Memory B cell (primary cell): Measurements from ENCODE around the gene OTOG.
A peak's percentile ranks its signal among the peaks of the same experiment; 100 is the strongest.

Source experiments
- ATAC-seq: fragments of 150-1000 bp; cut with Tn5 transposase; 2 replicates; pipeline ENCODE4 v1.10.0; 2021; ENCODE audit warnings: low read depth, mild to moderate bottlenecking, moderate library complexity
- DNase-seq, 2 donors: peaks; one replicate each; pipeline ENCODE4 v3.0.0; 2022; ENCODE audit warnings: low spot score in 2 of 2
- H3K27ac Mint-ChIP-seq: one replicate; pipeline ENCODE4 v1.8.0; 2022; ENCODE audit warnings: mild to moderate bottlenecking, moderate library complexity, mixed read lengths
- H3K27me3 Mint-ChIP-seq: one replicate; pipeline ENCODE4 v1.8.0; 2022; ENCODE audit warnings: mixed read lengths
- H3K36me3 Mint-ChIP-seq: one replicate; pipeline ENCODE4 v1.8.0; 2022; ENCODE audit warnings: mild to moderate bottlenecking, mixed read lengths
- H3K4me1 Mint-ChIP-seq: one replicate; pipeline ENCODE4 v1.8.0; 2022; ENCODE audit warnings: mixed read lengths
- H3K4me3 Mint-ChIP-seq: one replicate; pipeline ENCODE4 v1.8.0; 2022; ENCODE audit warnings: mild to moderate bottlenecking, moderate library complexity, mixed read lengths
- H3K9me3 Mint-ChIP-seq: one replicate; pipeline ENCODE4 v1.8.0; 2022; ENCODE audit warnings: mixed read lengths

The OTOG gene

DNA sequence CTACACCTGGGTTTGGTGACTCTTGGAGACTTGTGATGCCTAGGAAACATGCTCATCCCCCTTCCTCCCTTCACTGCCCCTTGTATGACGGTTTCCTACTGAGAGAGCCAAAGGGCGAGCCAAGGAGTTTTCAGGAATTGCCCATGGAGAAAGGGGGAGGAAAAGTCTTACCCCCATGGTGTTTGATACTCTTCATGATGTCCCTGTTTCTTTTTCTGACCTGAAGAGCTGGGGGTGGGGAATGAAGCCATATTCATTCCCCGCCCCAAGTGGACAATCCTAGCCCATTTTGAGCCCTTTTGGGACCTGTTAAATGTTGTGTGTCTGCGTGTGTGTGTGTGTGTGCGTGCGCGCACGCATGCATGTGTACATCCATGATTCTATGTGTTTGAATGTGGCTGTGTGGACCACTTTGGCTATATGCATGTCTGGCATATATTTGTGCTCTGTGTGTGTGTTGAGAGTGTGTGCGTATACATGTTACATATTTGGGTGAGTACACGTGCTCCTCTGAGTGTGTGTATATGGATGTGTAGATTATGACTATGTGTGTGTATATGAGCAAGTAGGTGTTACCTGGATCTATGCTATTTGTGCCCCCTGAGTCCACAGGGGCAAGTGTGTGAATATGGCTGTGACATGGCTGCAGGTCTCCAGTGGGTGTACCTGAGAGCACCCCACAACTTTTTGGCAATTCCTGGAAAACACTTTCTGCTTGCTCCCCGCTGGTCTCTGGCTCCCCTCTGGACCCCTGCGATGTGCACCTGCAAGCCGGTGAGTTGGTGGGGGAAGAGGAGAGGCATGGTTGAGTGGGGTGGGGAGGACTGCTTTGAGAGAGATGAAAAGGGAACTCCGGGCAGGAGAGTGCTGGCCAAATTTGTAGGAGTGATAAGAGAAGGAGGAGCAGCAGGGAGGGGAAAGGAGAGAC is 24.6 kb downstream of the OTOG start:
- Mint-ChIP-seq H3K4me1 (peaks cover 6% of the 10 kb centered on the region), H3K9me3 (no peaks in the 10 kb centered on the region), H3K36me3 (no peaks in the 10 kb centered on the region), H3K27me3 (peaks cover 12% of the 10 kb centered on the region), H3K4me3 (no peak overlapping the region), H3K27ac (no peak overlapping the region)
- ATAC-seq (no peak), DNase-seq (no peak)

DNA sequence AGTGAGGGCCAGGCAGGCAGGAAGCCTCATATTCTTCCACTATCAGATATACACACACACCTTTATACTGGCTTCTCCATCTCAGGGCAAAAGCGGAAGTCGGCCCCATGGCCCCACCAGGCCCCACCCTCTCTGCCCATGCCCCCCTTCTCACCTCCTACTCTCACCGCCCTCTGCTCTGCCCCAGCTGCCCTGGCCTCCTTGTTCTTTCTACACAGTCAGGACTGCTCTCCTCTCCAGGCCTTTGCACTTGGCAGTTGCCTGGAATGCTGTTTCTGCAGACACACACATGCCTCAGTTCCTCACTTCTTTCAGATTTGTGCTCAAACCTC is 25.3 kb downstream of the OTOG start:
- DNase-seq (no peak), ATAC-seq (peak; percentile 75)
- H3K27me3 Mint-ChIP-seq, result peaks cover 13% of the 10 kb centered on the region
- peak overlapping the region; percentile 1 for H3K27ac Mint-ChIP-seq
- no peak overlapping the region for H3K4me3 Mint-ChIP-seq
- H3K9me3 Mint-ChIP-seq, result no peaks in the 10 kb centered on the region
- peaks cover 6% of the 10 kb centered on the region for H3K4me1 Mint-ChIP-seq
- no peaks in the 10 kb centered on the region for H3K36me3 Mint-ChIP-seq

DNA sequence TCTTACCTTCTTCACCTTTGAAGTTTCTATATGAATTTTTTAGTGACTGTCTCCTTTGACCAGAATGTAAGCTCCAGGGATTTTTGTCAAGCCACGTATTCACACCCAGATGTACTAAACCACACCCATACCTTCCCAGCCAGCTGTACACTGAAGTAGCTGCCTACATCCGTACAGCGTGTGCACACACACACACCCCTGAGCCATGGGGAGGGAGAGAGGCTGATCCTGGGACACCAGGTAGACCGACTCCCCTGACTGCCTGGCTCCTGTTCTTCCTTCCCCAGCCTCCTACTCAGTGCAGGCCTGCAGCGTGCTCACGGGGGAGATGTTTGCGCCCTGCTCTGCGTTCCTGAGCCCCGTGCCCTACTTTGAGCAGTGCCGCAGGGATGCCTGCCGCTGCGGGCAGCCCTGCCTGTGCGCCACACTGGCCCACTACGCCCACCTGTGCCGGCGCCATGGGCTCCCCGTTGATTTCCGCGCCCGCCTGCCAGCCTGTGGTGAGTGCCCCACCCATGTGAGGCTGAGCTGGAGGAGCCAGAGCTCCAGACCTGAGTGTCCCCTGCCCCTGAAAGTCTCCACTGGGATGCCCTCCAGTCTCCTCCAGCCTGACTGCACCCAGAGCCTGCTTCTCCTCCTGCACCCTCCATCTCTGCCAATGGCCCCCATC is 25.9 kb downstream of the OTOG start:
- no peaks in the 10 kb centered on the region for H3K9me3 Mint-ChIP-seq
- peaks cover 13% of the 10 kb centered on the region for H3K27me3 Mint-ChIP-seq
- DNase-seq (no peak), ATAC-seq (no peak)
- H3K27ac Mint-ChIP-seq, result peak overlapping the region; percentile 1
- peaks cover 6% of the 10 kb centered on the region for H3K4me1 Mint-ChIP-seq
- H3K36me3 Mint-ChIP-seq, result no peaks in the 10 kb centered on the region
- H3K4me3 Mint-ChIP-seq, result no peak overlapping the region

DNA sequence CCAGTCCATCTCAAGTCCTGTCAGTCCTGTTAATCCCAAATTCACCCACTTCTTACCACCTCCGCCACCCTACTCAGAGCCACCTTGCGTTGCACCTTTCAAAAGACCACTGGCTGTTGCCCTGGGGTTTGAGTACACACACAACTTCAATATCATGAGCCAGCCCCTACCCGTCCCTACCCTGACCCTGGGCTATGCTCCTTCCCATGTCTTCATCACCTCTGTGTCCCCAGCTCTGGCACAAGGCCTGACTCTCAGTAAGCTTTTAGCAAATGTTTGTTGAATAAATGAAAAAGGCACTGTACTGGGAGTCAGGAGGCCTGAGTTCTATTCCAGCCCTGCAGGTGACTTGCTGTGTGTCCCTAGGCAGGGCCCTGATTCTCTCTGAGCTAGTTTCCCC is 26.5 kb downstream of the OTOG start:
- Mint-ChIP-seq H3K27me3 (peaks cover 16% of the 10 kb centered on the region), H3K27ac (no peak overlapping the region), H3K9me3 (no peaks in the 10 kb centered on the region), H3K4me3 (no peak overlapping the region), H3K4me1 (peaks cover 6% of the 10 kb centered on the region), H3K36me3 (no peaks in the 10 kb centered on the region)
- ATAC-seq (no peak), DNase-seq (no peak)

DNA sequence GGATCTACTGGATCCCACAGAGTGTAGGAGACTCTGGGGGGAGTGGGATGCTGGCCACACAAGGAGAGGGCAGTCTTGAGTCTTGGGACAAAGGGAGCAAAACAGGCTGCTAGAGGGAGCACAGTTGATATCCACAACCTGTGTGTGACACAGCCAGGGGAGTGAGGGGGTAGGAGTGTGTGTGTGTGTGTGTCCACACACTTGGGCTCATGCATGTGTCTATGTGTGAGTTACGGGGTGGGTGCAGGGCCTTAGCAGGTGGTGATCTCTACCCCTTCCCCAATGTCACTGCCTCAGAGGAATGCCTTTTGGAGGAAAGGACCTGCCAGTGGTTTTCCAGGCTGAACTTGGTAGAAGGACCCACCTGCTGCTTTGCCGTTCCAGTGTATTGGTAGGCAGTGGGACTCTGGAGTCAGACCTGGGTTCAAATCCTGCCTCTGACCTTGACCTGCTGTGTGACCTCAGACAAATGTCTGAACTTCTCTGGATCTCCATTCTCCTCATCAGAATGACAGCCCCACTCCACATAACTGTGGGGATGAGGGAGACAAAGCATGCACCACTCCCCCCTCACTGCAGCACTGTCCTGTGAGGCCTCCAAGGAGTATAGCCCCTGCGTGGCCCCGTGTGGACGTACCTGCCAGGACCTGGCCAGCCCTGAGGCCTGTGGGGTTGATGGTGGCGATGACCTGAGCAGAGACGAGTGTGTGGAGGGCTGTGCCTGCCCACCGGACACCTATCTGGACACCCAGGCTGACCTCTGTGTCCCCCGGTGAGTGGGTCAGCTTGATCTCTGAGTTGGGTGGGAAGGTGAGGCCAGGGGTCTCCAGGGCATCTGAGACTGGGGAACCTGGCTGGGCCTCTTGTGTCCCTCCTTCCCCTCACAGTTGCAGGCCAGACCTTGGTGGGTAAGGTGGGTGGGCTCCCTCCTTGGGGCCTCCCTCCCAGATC is 27.4 kb downstream of the OTOG start:
- DNase-seq (no peak), ATAC-seq (no peak)
- Mint-ChIP-seq H3K27me3 (peaks cover 16% of the 10 kb centered on the region), H3K4me3 (no peak overlapping the region), H3K27ac (no peak overlapping the region), H3K36me3 (no peaks in the 10 kb centered on the region), H3K9me3 (no peaks in the 10 kb centered on the region), H3K4me1 (peaks cover 6% of the 10 kb centered on the region)

DNA sequence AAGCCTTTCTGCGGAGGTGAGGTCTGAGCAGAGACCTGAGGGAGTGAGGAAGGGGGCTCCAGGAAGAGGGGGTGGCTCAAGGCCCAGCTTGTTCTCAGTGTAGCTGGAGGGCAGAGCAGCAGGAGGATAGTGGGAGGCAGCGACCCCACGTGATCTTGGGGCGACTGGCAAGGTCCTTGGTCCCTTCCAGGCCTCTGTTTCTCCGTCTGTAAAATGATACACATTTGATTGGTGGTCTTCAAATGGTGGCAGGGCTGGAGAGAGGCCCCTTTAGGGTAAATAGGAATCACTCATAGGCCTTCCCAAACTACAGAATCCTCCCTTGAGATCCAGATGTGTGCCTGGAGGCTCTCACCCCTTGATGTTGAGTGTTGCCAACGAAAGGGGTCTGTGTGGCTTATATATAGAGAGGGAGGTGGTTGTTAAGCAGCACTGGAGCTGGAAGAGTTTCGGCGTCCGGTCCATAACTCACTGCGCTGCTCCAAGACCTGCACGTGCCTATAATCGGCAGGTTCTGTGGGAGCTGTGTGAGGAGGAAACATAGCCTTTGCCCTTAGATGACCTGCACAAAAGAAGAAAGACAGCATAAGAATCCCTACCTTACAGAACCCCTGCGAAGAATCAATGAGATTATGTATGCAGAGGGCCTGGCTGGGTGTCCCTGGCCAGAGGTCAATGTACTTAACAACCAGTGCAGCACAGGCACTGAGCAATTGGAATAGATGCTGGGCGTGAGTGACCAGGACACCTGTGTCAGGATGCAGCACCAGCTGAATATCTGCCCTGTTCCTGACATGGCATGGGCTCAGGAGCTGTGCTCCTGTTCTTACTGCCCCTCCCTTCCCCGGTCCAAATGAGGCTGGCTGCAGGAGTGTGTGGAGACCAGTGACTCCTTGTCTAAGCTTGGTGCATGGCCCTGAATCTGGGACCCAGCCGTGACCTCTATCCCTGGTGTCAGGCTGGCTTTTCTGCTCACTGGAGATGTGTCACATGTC is 28.7 kb downstream of the OTOG start:
- Mint-ChIP-seq H3K9me3 (no peaks in the 10 kb centered on the region), H3K4me1 (peaks cover 6% of the 10 kb centered on the region), H3K27me3 (peaks cover 16% of the 10 kb centered on the region), H3K4me3 (no peak overlapping the region), H3K36me3 (no peaks in the 10 kb centered on the region), H3K27ac (no peak overlapping the region)
- DNase-seq (no peak), ATAC-seq (no peak)

DNA sequence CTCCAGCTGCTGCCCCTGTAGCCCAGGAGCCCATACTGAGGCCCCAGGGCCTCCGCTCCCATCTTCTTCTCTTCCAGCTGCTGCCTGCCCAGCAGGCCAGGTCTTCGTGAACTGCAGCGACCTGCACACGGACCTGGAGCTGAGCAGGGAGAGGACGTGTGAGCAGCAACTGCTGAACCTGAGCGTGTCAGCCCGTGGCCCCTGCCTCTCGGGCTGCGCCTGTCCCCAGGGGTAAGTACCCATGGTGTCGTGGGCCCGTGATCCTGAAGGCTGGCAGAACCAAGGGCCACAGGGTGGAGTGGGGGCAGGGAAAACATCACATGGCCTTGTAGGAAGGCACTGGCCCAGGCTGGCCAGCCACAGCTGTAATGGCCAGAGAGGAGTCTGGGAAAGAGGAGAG is 31.2 kb downstream of the OTOG start:
- Mint-ChIP-seq H3K27me3 (peaks cover 12% of the 10 kb centered on the region), H3K9me3 (no peaks in the 10 kb centered on the region), H3K4me3 (no peak overlapping the region), H3K4me1 (no peaks in the 10 kb centered on the region), H3K36me3 (no peaks in the 10 kb centered on the region), H3K27ac (no peak overlapping the region)
- DNase-seq (no peak), ATAC-seq (no peak)

DNA sequence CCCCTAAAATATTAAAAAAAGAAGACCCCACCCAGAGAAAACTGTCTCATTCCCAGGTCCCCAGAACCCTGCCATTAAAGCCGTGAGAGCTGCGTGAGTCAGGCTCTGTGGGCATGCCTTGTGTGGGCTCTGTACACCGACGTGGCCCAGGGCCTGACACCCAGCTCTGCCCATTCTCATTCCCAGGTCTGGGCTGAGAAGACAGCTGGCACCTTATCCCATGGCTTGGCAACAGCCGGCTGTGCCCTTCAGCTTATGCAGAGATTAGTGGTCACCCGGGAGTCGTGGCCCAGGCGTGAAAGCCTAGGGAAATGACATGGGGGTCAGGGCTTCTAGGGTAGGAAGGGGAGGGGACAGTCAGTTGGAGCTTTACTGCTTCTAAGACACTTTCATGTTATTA is 31.9 kb downstream of the OTOG start:
- no peak overlapping the region for H3K27ac Mint-ChIP-seq
- H3K4me1 Mint-ChIP-seq, result no peaks in the 10 kb centered on the region
- ATAC-seq, result no peak
- peaks cover 10% of the 10 kb centered on the region for H3K27me3 Mint-ChIP-seq
- no peaks in the 10 kb centered on the region for H3K9me3 Mint-ChIP-seq
- no peak for DNase-seq
- no peaks in the 10 kb centered on the region for H3K36me3 Mint-ChIP-seq
- no peak overlapping the region for H3K4me3 Mint-ChIP-seq

DNA sequence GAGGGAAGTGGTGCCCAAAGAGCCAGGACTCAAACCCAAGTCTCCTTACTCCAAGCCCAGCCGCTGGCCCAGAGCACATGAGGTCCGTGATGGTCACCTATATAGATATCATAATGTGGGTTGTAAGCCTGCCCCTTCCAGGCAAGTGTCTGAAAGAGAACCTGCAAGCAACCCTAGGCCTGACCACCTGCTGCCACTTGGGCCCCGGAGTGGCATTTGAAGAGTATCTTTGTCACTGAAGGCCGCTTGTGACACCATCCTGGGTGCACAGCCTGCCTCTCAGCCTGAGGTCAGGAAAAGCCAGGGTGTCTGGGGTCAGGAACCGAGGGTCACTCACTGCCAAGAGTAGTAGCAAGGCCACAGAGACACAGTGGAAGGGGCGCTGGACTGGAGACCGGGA is 32.4 kb downstream of the OTOG start:
- no peak for DNase-seq
- no peak for ATAC-seq
- no peak overlapping the region for H3K4me3 Mint-ChIP-seq
- H3K9me3 Mint-ChIP-seq, result no peaks in the 10 kb centered on the region
- H3K27me3 Mint-ChIP-seq, result peaks cover 7% of the 10 kb centered on the region
- H3K36me3 Mint-ChIP-seq, result no peaks in the 10 kb centered on the region
- H3K27ac Mint-ChIP-seq, result no peak overlapping the region
- H3K4me1 Mint-ChIP-seq, result no peaks in the 10 kb centered on the region

DNA sequence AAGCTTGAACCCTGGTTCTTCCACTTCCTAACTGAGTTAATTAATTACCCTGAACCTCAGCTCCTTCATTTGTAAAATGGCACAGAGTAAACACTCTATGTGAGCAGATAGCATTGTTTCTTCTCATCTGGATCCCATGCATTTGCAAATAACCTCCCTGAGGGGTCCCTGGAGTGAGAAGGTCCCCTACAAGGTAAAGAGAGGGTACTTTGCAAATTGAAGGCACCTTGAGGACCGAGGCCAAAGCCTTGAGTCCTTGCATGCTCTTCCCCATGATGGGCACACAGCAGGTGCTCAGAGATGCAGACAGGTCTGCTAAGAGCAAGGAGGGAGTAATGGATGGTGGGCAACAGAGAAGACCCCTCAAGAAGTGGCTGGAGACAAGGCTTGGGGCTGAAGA is 33.2 kb downstream of the OTOG start:
- ATAC-seq (no peak), DNase-seq (no peak)
- Mint-ChIP-seq H3K36me3 (no peaks in the 10 kb centered on the region), H3K9me3 (no peaks in the 10 kb centered on the region), H3K4me3 (no peak overlapping the region), H3K4me1 (no peaks in the 10 kb centered on the region), H3K27ac (no peak overlapping the region), H3K27me3 (peaks cover 5% of the 10 kb centered on the region)

DNA sequence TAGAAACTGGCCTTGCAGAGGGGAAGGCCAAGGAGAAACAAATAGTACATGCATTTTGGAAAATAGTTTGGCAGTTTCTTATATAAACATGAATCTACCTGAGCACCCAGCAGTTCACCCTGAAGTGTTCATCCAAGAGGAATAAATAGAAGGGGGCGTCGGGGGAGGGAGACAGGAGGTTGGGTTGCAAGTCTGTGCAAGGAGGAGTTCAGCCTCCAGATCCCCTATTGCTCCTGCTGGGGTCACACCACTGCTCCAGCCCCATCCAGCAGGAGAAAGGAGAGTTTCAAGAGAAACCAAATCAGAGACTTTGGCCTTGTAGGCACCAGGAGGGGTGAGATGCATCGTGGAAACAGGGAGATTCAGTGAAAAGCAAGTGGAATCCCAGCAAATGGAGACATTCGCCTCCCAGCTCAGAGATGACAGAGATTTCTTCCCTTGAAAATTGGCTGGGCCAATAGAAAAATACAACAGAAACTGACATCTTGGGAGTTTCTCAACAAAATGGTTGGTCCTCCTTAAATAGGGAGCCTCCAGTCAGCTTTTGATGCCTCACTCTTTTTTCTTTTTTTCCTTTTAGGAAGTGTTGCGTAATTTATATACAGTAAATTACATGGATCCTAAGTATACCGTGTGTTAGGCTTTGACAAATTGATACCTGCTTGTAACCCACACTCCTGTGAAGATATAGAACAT is 34.1 kb downstream of the OTOG start:
- peaks cover 5% of the 10 kb centered on the region for H3K27me3 Mint-ChIP-seq
- no peaks in the 10 kb centered on the region for H3K4me1 Mint-ChIP-seq
- no peaks in the 10 kb centered on the region for H3K36me3 Mint-ChIP-seq
- ATAC-seq, result no peak
- no peak for DNase-seq
- no peak overlapping the region for H3K4me3 Mint-ChIP-seq
- no peak overlapping the region for H3K27ac Mint-ChIP-seq
- H3K9me3 Mint-ChIP-seq, result no peaks in the 10 kb centered on the region

DNA sequence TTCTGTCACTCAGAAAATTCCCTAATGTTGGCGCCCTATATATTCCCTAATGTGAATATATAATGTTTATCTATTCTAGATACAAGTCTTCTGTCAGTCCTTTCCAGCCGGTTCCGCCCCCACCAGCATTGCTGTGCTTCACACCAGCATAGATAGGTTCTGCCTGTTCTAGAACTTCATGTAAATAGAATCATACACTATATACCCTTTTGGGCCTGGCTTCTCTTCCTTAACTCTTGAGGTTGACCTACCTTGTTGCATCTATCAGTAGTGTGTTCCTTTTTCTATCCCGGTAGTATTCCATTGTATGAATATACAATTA is 34.6 kb downstream of the OTOG start:
- H3K4me3 Mint-ChIP-seq, result no peak overlapping the region
- H3K27ac Mint-ChIP-seq, result no peak overlapping the region
- no peaks in the 10 kb centered on the region for H3K36me3 Mint-ChIP-seq
- H3K27me3 Mint-ChIP-seq, result peaks cover 7% of the 10 kb centered on the region
- no peaks in the 10 kb centered on the region for H3K9me3 Mint-ChIP-seq
- H3K4me1 Mint-ChIP-seq, result no peaks in the 10 kb centered on the region
- DNase-seq (no peak), ATAC-seq (no peak)
